HCT116 (cell line): Measurements from ENCODE around the gene GRB10. TPM values are rescaled to one million over a fixed set of nuclear protein-coding genes. Genes with fewer than 3 reads are reported as not detected.

Experiments used
- ATAC-seq: fragments of 200-7000 bp; cut with Tn5 transposase; 2 replicates; pipeline ENCODE4 v1.9.1; 2020; ENCODE audit warnings: mild to moderate bottlenecking, moderate library complexity
- BruUV-seq: library from RNA; stranded (reverse); fragments of 400-500 nt; replicated peaks from 2 replicates; lab custom pipeline; 2021; lab: Mats Ljungman, UMichigan
- CTCF ChIA-PET: fragments of 300-600 bp; sonication (Branson Sonifier 250); formaldehyde crosslinking; loops from one replicate; lab custom pipeline; 2021; ENCODE audit warnings: antibody characterized with exemption; lab: Charles Lee
- POLR2A ChIA-PET: fragments of 300-600, 350-600 bp; sonication (Branson Sonifier 250); formaldehyde crosslinking; loops from one replicate; lab custom pipeline; 2021; ENCODE audit warnings: antibody characterized with exemption; lab: Charles Lee
- RAD21 ChIA-PET, 2 experiments: fragments of 300-600 bp; sonication (Branson Sonifier 250); formaldehyde crosslinking; loops; one replicate each; lab custom pipeline; 2023; ENCODE audit warnings: low total read pairs in 2 of 2; ENCODE audit not compliant: uncharacterized antibody in 2 of 2, unreplicated experiment in 2 of 2, low non-redundant PET in 1 of 2; lab: Charles Lee
- DNase-seq: peaks from one replicate; pipeline ENCODE4 v3.0.0-alpha.2; 2010; ENCODE audit warnings: low read depth, low spot score
- H2AFZ ChIP-seq: fragments of 200-600 bp; shearing (Covaris generic), sonication (generic); 2 replicates; pipeline ENCODE4 v1.6.1; 2017; ENCODE audit warnings: low read depth, mixed run types, mixed read lengths, antibody characterized with exemption, low read length; ENCODE audit not compliant: poor library complexity, severe bottlenecking
- H3K27ac ChIP-seq: 2 replicates; pipeline ENCODE4 v1.5.1; 2012; ENCODE audit warnings: low read depth, low read length
- H3K27me3 ChIP-seq: fragments of 200-600 bp; sonication (generic); 2 replicates; pipeline ENCODE4 v1.6.1; 2016; ENCODE audit warnings: mixed run types, low read length, mixed read lengths; ENCODE audit not compliant: insufficient read depth
- H3K36me3 ChIP-seq, 2 experiments: fragments of 200-500 bp in 1 of 2; fragments of 200-600 bp in 1 of 2; sonication (Bioruptor generic) in 1 of 2; sonication (generic) in 1 of 2; 2 replicates each; pipeline versions ENCODE4 v1.5.1 to v1.6.1; 2014 to 2016; ENCODE audit warnings: low read length in 2 of 2, inconsistent platforms in 1 of 2, mixed read lengths in 1 of 2, mixed run types in 1 of 2; ENCODE audit not compliant: insufficient read depth in 2 of 2, control insufficient read depth in 1 of 2
- H3K4me1 ChIP-seq, 2 experiments: fragments of 200-600 bp in 1 of 2; sonication (generic) in 1 of 2; 2 replicates each; pipeline versions ENCODE4 v1.5.1 to v1.6.1; 2012 to 2017; ENCODE audit warnings: low read length in 2 of 2, inconsistent platforms in 1 of 2, mild to moderate bottlenecking in 1 of 2, mixed read lengths in 1 of 2, mixed run types in 1 of 2, moderate library complexity in 1 of 2; ENCODE audit not compliant: insufficient read depth in 2 of 2, control insufficient read depth in 1 of 2
- H3K4me2 ChIP-seq: fragments of 200-600 bp; sonication (generic); 2 replicates; pipeline ENCODE4 v1.6.1; 2017; ENCODE audit warnings: mixed run types, low read length, mixed read lengths
- H3K4me3 ChIP-seq, 2 experiments: fragments of 200-600 bp in 1 of 2; sonication (generic) in 1 of 2; replicated peaks in 1 of 2; 2 replicates each; pipeline ENCODE4 v1.5.1; 2011 to 2016; ENCODE audit warnings: low read length in 2 of 2, control low read depth in 1 of 2, low read depth in 1 of 2, mild to moderate bottlenecking in 1 of 2, mixed read lengths in 1 of 2, mixed run types in 1 of 2
- H3K79me2 ChIP-seq: fragments of 200-600 bp; sonication (generic); 2 replicates; pipeline ENCODE4 v1.6.1; 2017; ENCODE audit warnings: mild to moderate bottlenecking, mixed run types, low read length, moderate library complexity, mixed read lengths; ENCODE audit not compliant: insufficient read depth
- H3K9ac ChIP-seq: fragments of 200-600 bp; sonication (generic); 2 replicates; pipeline ENCODE4 v1.6.1; 2016; ENCODE audit warnings: low read length, mixed read lengths
- H3K9me2 ChIP-seq: fragments of 200-600 bp; sonication (generic), shearing (Covaris generic); 2 replicates; pipeline ENCODE4 v1.6.1; 2017; ENCODE audit warnings: mixed run types, mild to moderate bottlenecking, moderate library complexity; ENCODE audit not compliant: insufficient read depth
- H3K9me3 ChIP-seq, 2 experiments: fragments of 200-500 bp in 1 of 2; fragments of 200-600 bp in 1 of 2; sonication (Bioruptor generic) in 1 of 2; sonication (generic) in 1 of 2; 2 replicates each; pipeline ENCODE4 v1.6.1; 2014 to 2017; ENCODE audit warnings: low read length in 2 of 2, mixed read lengths in 2 of 2, inconsistent platforms in 1 of 2, low read depth in 1 of 2, mild to moderate bottlenecking in 1 of 2, mixed run types in 1 of 2, moderate library complexity in 1 of 2; ENCODE audit not compliant: control insufficient read depth in 1 of 2, insufficient read depth in 1 of 2
- H4K20me1 ChIP-seq: fragments of 200-600 bp; sonication (generic), shearing (Covaris generic); 2 replicates; pipeline ENCODE4 v1.6.1; 2017; ENCODE audit warnings: mixed run types, mild to moderate bottlenecking, moderate library complexity; ENCODE audit not compliant: insufficient read depth
- EGR1 ChIP-seq: IDR thresholded peaks from 2 replicates; pipeline ENCODE4 v1.6.1; 2012; ENCODE audit warnings: low read depth
- ELF1 ChIP-seq: IDR thresholded peaks from 2 replicates; pipeline ENCODE4 v1.6.1; 2012; ENCODE audit warnings: low read depth, borderline replicate concordance
- EZH2phosphoT487 ChIP-seq: fragments of 200-600 bp; IDR thresholded peaks from 2 replicates; pipeline ENCODE4 v1.6.1; 2018; ENCODE audit warnings: antibody characterized with exemption, borderline replicate concordance
- FOSL1 ChIP-seq: IDR thresholded peaks from 2 replicates; pipeline ENCODE4 v1.6.1; 2012; ENCODE audit warnings: low read depth
- SRF ChIP-seq: IDR thresholded peaks from 2 replicates; pipeline ENCODE4 v1.6.1; 2012; ENCODE audit warnings: low read depth
- TCF7L2 ChIP-seq: IDR thresholded peaks from 2 replicates; pipeline ENCODE4 v1.7.0; 2011; ENCODE audit warnings: borderline replicate concordance, inconsistent platforms; ENCODE audit not compliant: insufficient read depth, insufficient read length; ENCODE audit errors: extremely low read depth
- ZBTB33 ChIP-seq: IDR thresholded peaks from 2 replicates; pipeline ENCODE4 v1.6.1; 2011; ENCODE audit warnings: mild to moderate bottlenecking, low read length, moderate library complexity; ENCODE audit not compliant: insufficient replicate concordance; ENCODE audit errors: extremely low read depth
- intact Hi-C: fragments of 100-400 bp; cut with micrococcal nuclease; formaldehyde crosslinking; loops from 2 replicates; pipeline ENCODE4 v1.10.0; 2022
- total RNA-seq: library from RNA; stranded (reverse); gene quantifications from one replicate; pipeline ENCODE4 v1.2.1, GENCODE V29; 2021; ENCODE audit not compliant: unreplicated experiment

GRB10 gene
- total RNA-seq, 1 experiment from 2014 or later = 37.3 TPM

- Histone ChIP-seq H3K79me2 (no peaks in the 10 kb centered on the region), H3K36me3 (no peaks in the 10 kb centered on the region), H4K20me1 (no peaks in the 10 kb centered on the region), H3K4me1 (peaks cover 6 to 7% of the 10 kb centered on the region in 2 experiments; a peak in 2 of 4 replicates), H3K4me2 (no peak overlapping the region), H3K27ac (no peak overlapping the region), H3K9ac (no peak overlapping the region), H3K9me2 (no peaks in the 10 kb centered on the region), H3K4me3 (no peak overlapping the region), H2AFZ (no peak overlapping the region), H3K27me3 (no peaks in the 10 kb centered on the region), H3K9me3 (no peaks in the 10 kb centered on the region)
- TF ChIP-seq SRF = no peak
- TF ChIP-seq EZH2phosphoT487 = no peak
- no peak for TF ChIP-seq EGR1
- no peak for TF ChIP-seq TCF7L2
- TF ChIP-seq ZBTB33 = no peak
- TF ChIP-seq ELF1 = no peak
- TF ChIP-seq FOSL1 = no peak
- no peak for DNase-seq
- BruUV-seq = no TSS peak
- ChIA-PET RAD21 (no interaction called here), POLR2A (no interaction called here), CTCF (interaction anchor here (1.3 kb wide), 1 partner anchor 163 kb away, joined by 3 read pairs; no protein-coding TSS in a partner anchor)
- no peak for ATAC-seq
- intact Hi-C loops = no loop called here
These were observed 151.6 kb downstream of the GRB10 start for GRCh38 chr7:50631100-50631499.
